Measurements from ENCODE around the gene CLN6.

DNA sequence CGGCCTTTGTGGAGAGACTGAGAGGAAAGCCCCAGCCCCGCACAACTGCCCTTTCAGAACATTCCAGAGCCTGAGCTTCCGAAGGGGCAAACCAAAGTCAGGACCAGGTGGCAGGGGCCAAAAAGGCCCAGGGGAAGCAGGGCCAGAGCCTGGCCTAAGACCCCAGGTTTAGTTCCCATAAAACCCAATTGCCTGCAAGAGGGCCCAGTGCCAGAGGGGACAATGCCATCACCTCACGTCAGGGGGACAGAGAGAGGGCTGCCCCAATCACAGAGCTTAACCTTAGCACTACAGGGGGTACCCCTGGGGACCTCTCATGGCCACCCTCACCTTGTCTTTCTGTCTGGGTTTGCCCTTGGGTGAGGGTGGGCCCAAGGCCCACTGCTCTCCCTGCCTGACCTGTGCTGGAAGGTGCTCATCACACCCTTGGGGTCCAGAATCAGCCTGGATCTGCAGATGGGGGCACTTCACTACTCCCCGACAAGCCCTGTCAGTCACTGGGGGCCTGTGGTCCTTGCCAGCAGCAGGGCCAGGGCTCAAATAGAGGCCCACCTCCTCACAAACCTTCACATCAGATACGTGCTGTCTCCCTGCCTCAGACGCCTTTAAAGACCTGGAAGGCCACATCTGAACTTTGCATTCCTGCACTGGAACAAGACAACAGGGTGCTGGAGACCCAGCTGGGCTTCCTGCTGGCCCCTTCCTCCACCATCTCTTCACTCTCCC, 28.2 kb downstream of the CLN6 start:
- no peak for TF ChIP-seq EZH2phosphoT487 (IDR thresholded peaks at IDR 0.05; ENCODE audit: insufficient read depth, low read depth)
- TF ChIP-seq EZH2 (IDR thresholded peaks at IDR 0.05; ENCODE audit: insufficient read depth, poor library complexity, severe bottlenecking), result no peak

Measured in GM23248 (cell line).